HG03108 (cell line): ENCODE results near the gene WDR86.

Experiments
- ATAC-seq: cut with Tn5 transposase; IDR thresholded peaks from one replicate; pipeline ENCODE4 v1.9.1; 2021; ENCODE audit warnings: moderate library complexity; ENCODE audit not compliant: unreplicated experiment

Gene WDR86

DNA sequence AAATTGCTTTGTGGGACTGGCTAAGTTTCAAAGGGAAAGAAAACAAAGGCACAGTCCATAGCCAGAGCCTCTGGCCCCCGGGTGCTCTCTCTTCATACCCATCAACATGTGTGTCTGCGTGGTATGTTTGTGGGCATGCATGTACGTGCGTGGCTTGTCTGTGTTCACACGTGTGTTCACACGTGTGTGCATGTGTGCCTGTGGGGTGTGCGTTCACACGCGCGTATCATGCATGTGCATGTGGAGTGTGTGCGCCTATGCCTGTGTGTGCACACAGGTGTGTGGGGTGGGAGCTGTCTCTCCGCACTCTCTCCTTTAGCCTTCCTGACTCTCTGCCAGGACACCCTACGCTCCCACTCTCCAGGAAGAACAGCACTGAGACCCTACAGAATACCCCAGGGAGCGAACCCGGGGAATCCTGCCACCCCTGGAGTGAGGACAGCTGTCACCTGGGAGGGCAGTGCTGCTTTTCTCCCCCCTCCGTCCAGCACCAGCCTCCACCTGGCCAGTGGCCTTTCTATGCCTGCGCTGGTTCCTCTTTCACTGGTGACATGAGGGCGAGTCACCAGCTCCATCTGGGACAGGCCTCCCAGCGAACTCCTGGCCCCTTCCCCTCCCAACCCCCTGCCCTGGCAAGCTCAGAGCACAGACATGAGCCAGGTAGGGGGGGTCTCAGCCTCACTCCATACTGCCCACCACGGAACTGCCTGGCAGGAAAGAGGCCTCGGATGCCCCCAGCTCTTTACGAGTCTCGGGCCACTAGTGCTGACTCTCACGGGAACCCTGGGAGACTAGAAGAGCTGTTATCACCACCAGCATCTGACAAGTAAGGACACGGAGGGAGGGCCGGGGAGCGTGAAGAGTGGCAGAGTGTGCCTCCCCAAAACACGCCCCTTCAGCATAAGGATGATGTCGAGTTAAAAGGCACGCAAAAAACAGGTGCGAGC, 16.5 kb downstream of the WDR86 start:
- no peak for ATAC-seq

DNA sequence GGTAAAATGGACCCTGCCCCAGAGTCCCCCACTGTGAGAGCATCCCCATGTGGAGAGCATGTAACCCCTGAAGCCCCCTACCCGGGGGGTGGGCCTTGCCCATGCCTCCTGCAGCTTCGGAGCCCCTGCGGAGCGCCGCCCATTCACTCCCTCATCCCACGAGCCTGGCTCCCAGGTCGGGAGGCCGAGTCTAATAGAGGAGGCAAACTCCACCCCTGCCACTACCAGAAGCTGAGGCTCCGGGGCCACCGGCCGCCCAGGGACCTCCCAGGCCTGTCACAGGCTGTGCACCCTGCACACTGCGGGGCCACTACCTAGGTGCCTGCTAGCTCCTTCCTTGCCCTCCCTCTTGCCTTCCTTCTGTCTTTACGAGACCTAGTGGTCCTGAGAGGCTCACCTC, 17.4 kb downstream of the WDR86 start:
- no peak for ATAC-seq

DNA sequence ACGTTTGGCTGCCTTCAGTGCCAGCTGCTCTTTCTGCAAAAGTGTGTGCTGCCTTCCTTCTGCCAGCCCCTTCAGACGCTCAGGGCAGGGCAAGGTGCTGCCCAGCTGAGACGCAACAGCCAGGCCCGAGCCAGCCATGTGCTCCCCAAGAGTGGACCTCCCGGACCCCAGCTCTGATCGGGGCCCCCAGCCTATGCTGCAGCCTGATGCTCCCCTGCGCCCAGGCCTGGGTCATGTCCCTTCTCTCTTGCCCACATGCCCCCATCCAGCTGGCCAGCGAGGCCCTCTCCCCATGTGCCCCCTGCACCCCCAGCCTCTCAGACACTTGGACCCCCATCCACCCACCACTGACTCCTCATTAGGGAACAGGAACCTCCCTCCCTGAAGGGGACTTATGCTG, 17.8 kb downstream of the WDR86 start:
- no peak for ATAC-seq

DNA sequence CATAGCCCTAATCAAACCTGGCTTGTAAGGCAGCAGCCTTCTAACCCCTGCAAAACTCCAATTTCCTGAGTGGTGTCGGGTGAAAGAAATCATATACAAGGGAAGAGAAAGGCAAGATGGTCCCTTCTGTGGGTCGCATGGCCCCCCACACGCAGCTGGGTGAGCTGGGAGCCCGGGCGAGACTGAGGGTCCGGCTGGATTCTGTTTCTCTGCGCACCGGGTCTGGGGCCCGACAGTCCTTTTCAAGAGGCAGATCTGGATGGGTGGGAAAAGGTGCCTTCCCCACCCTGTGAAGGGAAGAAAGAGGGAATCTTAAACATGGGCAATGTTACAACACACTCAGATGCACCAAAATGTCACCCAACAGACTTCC, 18.5 kb downstream of the WDR86 start:
- ATAC-seq = no peak

DNA sequence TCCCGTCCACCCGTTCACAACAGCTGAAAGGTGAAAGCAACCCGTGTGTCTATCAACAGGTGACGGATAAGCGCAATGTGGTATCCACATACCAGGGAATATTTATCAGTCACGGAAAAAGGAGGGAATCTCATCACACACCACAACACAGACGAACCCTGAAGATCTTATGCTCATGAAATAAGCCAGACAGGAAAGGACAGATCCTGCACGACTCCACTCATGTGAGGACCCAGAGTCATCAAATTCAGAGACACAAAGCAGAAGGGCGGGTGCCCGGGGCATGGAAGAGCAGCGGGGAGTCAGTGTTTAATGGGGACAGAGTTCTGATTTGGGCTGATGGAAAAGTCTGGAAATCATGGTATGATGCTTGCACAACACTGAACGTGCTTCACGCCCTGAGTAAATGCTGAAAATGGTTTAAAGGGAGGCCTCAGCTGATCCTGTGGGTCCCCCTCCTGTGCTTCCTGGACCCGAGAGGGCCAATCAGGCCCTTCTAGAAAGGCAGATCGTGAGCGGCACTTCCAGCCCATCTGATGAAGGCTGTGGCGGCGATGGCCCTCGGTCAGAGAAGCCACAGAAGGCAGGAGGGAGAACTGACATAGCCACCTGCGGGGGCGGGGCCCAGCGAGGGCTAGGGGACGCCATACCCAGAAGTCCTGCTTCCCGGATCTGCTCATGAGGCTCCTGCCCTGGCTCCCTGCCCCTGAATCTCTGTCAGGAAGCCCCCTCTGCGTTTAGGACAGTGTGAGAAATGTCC, 19.1 kb downstream of the WDR86 start:
- ATAC-seq = no peak

DNA sequence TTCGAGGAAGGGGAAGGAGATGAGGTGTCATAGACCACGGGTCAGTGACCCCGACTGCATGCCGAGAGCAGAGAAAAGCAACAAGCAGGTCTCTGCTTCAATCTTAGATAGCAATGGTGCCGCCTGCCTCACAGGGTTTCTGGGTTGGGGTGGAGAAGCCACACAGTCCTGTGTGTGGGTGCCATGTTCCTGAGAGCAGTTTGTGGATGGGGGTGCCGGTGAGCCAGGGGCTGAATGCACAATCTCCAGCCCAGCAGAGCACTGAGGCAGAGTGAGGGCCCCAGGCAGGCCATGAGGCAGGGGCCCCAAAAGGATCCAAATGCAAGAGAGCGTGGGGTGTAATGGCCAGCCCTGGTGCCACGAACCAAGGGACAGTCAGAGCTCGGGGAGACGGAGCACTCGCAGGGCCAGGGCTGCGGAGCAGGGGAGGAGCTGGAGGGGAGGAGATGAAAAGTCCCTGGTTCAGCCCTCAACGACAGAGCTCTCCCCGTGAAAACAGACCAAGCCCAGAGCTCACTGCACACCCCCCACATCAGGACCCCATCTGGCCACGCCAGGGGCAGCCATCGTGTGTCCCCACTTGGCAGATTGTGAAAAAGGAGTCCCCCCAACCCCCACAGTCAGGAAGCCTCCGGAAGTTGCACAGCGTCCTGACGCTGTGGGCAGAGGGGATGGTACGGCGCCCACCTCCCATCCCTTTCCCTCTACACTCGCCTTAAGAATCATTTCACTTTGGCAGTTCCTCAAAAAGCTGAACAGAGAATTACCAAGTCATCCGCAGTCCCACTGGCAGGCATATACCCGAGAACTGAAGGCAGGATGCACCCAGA, 19.9 kb downstream of the WDR86 start:
- no peak for ATAC-seq

DNA sequence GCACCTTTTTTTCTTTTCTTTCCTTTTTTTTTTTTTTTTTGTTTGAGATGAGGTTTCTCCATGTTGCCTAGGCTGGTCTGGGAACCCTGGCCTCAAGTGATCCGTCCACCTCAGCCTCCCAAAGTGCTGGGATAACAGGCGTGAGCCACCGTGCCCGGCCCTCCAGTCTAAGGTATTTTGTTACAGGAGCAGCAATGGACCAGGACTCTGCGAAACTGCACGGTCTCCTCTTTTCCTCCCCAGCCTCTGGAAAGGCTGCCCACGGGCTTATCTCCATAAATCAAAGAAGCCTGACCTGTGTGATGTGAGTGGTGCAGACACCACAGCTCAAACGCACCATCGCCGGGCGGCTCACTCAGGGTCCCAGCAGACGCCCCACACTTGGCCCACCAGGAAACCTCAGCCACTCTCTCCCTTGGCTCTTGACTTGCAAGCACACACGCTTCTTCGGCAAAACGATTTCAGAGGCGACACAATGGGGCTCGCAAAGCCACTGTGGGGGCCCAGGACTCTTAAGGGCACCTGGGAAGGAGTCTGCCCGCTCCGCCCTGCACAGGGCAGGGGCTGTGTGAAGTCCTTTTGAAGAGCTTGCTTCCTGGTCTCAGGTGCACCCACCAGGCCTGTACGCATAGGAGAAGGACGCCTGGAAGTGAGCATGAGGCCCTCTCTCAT, 20.6 kb downstream of the WDR86 start:
- no peak for ATAC-seq

DNA sequence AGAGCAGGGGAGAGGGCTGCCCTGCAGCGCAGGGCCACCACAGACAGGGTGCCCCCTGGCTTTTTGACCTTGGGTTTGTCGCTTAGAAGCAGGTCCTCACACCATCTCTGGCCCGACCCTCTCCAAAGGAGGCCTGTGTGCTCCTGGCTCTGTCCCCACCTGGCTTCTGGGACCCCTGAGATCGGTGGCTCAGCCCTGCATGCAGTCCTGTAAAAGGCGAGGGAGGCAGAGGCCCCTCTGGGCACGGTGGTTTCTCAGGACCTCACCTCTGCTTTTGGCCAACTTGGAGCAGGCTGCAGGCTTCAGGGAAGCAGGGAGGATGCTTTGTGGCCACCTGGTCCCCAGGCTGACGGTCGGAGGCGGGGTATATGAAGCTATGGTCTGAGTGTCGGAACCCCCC, 21.4 kb downstream of the WDR86 start:
- ATAC-seq = no peak

DNA sequence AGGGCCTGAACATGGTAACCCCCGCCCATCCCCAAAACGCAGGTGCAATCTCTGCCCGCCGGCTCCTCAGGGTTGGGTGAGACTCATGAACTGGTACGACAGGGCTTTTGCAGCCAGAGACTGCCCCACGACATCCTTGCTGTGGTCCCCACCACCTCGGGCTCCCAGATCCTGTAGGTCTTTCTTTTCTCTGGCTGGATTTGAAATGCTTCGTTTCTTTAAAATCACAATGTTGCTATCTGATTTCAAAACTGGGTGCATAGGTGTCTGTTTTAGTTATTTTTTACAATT, 21.9 kb downstream of the WDR86 start:
- no peak for ATAC-seq

DNA sequence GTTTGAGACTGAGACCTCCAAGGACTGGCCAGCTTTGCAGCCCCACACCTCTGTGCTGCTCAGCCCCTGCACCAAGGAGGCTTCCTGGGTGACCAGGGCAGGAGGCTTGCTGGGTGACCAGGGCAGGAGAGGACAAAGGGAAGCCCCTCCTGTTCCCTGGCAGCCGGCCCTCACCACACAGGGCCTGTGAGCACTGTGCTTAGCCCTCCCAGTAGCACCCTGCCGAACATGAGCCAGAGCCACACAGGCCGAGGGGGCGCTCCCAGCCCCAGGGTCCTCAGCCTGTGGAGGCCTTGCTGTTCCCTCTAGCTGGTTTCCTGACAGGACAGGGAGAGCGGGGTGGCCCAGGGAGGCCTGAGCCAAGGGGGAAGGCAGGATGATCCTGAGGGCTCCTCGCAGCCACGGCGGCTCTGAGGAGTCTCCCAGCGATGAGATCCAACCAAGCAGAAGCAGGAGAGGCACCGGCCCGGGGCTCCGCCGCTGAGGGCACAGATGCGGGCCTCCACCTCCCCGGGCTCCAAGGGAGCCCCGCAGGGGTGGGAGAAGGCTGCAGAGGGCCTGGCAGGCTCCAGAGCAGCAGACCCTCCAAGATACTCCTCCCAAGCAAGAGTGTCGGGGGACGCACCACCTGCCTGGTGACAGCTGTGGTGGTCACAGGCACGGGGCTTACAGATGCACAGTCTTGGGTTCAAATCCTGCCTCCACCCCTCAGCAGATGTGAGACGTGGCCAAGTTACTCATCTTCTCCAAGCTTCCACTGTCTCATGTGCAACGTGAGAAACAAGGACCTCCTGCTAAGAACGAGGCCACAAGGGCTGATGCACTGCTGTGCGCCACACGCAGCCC, 22.5 kb downstream of the WDR86 start:
- ATAC-seq = no peak

DNA sequence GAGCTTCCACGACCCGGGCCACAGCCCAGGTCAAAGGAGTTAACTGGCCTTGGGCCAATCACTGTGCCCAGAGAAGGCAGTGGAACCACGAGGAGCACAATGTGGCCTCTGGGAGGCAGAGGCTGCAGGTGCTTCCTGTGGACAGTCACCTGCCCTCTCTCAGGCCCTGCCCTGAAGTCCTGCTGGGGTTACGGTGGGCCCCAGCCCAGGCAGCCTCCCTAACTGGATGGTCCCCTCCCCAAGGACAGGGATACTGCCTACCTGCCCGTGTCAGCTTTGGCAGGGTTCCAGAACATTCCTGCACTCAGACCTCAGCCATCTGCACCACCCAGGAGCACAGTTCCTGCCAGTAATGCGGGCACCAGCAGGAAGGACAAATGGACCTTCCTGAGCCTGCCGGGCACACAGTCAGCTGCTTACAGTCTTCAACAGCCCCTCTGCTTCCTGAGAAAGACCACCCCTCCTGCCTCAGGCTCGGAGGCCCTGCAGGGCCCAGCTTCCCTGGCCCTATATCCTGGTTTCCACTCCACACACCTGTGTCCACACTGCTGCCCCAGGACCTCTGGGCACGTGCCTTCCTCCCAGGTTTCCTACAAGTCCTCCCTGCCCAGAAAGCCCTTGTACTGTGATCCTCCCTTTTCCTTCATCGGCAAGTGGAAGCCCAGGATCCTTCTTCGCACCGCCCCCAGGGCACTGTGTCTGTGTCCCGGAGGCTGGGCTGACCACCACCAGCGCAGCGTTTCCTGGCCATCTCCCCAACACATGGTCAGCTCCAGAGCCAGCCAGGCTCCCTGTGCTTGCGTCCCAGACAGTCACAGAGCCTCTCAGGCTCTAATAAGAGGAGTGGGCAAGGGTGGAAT, 23.3 kb downstream of the WDR86 start:
- no peak for ATAC-seq

DNA sequence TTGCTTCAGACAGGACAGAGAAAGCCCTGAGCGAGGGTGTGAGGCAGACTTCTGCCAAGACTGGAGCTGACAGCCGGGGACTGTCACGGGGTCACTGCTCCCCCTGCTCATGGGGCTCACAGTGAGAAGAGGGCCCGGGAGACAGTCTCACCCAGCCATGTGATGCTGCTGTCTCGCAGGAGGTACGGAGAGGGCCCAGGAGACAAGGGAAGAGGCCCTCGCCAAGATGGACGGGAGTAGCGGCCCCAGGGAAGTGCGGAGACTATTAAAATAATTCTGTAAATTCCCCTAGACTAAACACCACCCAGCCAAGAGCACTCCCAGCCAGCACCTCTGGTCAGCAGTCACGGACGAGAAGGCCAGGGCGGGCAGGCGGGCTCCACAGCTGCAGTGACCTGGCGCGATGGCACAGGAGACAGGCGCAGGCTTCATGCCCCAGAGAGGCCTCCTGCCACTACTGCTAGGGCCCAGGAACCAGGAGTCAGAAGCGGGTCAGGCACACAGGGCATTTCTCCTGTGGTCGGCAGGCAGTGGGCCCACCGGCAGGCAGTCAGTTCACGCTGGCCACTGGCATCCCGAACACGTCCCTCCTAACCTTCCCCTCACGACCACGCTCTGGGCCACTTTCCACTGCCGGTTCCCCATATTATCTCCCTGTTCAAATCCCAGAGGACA, 24.1 kb downstream of the WDR86 start:
- ATAC-seq = no peak

DNA sequence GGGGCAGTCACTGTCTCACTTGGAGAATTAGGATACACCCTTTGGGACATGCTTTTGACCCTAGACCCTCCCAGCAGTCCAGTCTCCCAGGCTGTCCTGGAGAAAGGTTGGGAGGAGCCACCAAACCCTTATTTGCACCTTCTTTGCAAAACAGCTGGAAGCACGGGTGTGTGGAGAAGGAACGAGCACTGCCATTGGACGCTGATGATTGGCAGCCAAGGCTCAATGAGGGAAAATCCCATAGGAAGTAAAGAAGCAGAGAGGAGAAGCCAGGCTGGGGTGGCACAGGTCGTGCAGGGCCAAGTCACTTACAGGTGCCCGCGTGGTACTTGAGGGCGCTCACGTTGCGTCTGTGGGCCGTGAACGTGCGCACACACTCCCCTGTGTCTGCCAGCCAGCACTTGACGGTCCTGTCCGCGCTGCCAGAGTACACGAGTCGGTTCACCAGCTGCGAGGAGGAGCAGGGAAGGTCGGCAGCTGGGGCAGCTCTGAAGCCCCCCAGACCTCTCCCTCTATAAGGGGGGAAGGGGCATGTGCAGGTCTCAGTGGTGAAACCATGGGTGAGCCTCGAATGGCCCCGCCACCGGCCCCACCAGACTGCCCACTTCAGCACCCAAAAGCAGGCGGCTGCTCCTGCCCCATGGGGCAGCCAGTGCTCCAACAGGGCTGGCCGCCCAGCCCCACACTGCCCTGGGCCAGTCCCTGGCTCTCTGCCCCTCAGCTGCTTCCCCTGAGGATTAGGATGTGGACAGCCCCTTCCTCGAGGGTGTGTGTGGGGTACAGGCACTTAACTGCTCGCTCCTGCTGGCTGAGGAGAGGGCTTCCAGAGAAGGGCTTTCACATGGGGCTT, 24.8 kb downstream of the WDR86 start:
- ATAC-seq = no peak

DNA sequence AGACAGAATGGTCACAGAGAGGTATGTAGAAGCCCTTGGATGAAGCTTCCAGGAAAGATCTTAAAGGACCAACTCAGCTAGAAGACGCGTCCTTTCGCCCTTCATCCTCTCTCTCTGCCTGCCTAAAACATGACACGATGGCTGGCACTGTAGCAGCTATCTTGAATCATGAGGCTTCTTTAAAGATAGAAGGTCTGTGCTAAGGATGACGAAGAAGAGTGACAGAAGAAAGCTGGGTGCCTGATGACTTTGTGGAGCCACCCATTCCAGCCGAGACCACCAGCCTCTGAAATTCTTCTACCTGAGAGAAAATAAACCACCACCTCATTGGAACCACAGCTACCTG, 25.5 kb downstream of the WDR86 start:
- no peak for ATAC-seq

DNA sequence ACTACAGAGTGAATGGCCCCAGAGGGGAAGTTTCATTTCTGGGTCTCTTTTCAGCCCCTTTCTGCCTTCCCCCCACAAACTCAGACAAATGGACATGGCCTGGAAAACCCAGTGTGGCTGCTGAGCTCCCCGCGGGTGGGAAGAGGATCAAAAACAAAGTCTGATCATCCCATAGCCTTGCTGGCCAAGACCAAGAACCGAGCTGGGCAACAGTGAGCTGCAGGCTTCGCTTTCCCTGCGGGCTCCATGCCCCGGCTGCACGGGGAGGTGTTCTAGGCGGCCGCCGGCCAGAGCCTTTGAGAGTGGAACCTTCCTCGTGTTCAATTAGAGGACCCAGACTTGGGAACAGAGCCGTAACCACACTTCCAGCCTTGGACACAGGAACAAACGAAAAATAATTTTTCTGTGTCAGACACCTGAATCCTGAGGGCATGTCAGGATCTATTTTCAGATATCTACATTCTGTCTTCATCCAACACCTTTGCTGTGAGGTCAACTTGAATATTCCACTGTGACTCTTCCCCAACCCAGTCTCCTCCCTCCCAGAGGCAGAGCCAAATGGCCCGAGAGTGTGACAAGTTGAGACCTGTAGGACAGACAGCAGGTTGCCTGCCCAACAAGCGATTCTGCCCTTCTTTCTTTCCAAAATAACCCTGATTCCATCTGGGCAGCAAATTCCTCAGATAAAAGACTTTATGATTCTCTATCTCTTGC, 26.0 kb downstream of the WDR86 start:
- ATAC-seq = no peak

DNA sequence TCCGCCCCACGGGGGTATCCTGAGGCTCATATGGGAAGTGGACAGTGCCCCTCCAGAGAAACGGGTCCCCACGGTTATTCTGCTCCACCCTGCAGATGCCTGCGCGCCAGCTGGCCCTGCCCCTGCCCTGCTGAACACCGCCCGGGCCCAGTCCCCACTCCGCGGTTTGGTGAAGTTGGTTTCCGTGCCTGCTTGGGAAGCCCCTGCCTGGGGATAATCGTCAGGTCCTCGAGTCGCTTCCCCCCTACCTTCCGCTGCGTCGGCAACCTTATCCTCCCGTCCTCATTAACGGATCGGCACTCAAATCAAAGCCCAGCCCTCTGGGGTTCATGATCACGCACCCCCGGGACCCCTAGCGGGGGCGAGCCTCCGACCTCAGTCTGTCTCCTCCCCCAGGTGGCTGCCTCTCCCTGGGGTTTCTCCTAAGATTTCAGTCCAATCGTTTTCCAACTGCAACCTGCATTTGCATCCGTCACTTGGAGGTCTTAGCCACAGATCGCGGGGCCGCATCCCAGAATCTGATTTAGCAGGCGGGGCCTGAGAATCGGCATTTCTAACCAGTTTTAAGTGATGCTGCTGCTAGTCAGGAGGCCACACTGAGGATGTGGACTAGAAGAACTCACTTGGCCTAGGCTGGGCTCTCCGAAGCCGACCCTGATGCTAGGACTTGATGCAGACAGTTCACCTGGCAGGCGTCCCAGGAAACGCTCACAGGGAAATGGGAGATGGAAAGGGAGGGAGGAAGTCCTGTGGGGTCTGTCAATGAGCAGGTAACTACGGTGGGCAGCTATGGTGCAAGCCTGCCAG, 27.6 kb downstream of the WDR86 start:
- no peak for ATAC-seq
